UCSD-AML1 (cell line): ENCODE data around the gene MAMDC4.

Source experiments
- DNase-seq: peaks from one replicate; lab custom pipeline; 2025; ENCODE audit not compliant: unreplicated experiment; lab: John Stamatoyannopoulos, UW

MAMDC4 gene

DNA sequence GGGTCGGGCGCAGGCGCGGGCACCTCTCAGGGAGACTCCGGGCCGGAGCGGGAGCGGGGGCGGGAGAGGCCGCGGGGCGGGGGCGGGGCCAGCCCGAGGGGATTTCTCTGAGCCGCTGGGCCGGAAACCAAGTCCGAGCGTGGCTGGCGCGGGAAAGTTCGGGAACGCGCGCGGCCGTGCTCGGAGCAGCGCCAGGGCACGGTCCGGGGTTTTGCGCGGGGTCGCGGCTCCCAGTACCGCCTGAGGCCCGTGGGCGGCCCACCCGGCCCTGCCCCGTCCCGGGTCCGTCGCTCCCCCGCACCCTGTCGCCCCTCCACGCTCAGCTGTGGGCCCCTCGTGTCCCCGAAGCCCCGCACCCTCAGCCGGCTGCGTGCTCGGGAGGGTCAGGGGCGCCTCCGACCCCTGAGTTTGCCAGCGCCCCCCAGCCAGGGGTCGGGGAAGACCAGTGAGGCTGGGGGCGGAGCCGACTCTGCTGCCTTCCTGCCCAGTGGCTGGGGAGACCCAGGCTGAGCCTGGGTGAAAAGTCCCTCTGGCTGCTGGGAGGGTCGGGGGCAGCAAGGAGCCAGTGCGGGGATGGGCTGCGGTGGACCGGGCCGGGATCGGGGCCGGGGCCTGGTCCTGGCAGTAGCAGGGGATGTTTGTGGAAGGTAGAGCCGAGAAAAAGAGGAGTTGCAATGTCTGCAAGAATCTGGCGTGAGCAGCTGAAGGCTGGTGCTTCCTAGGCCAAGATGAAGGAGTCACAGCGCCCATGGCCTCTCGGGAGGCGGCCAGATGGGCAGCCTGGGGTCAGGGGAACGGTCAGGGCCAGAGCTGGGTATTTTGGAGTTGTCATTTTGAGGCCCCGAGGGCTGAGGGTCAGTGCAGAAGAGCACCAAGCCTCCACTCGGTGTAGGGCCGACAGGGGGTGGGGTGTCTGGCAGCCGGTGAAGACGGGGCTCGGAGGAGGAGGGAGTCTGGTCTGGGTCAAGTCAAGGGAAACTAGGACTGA lies 34.8 kb downstream of the MAMDC4 start:
- peak; percentile 43 for DNase-seq

DNA sequence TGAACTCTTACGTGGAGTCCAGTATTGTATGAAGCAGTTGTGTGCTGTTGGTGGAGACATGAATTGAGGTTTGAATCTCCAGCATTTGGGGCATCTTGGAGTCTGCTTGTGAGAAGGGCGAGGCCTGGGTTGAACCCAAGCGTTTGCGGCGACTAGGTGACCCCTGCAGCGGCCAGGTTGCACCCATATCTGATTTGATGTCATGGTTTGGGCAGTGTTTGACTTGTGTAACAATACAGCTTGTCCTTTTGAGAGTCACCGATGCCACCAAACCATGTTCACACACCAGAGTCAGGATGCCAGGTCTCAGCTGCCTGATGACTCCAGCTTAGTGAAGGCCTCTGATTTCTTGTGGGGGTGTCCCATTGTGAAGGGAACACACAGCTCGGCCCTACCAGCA lies 36.3 kb downstream of the MAMDC4 start:
- no peak for DNase-seq

DNA sequence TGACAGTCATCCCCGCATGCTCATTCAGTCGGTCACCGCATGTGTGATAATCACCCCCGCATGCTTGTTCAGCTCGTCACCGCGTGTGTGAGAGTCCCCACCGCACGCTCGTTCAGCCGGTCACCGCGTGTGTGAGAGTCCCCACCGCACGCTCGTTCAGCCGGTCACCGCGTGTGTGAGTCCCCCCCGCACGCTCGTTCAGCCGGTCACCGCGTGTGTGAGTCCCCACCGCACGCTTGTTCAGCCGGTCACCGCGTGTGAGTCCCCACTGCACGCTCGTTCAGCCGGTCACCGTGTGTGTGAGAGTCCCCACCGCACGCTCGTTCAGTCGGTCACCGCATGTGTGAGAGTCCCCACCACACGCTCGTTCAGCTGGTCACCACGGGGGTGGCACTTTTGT lies 37.7 kb downstream of the MAMDC4 start:
- DNase-seq = no peak

DNA sequence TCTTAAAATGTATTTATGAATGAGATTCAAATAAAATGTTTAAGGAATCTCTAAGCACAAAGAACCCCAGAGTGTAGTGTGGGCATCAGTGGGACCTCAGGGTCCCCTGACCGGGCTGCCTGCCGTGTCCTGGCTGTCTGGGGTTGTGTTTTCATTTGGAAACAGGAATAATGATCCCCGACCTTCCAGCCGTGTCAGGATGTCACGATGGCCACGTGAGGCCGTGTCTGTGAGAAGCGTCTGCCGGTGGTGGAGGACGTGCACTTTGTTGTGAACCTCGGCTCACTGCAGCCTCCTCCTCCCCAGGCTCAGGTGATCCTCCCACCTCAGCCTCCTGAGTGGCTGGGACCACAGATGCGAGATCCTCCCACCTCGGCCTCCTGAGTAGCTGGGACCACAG lies 38.5 kb downstream of the MAMDC4 start:
- no peak for DNase-seq

DNA sequence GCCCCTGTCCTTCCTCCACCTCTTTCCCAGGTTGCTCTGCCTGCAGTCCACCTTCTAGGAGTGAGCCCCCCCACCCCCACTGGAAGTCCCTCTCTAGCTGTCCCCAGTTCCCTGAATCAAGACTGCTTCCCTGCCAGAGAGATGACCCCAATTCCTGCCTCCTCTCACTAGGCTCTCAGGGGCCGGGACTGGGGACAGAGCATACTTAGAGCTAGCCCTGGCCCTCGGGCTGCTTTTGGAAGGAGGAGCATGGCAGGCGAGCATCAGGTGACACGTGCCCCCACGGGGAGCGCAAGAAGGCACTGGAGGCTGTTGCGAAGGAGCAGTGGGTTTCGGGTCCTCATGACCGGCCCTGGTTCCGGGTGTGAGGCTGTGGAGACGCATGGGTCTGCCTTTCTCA lies 43.9 kb downstream of the MAMDC4 start:
- no peak for DNase-seq

DNA sequence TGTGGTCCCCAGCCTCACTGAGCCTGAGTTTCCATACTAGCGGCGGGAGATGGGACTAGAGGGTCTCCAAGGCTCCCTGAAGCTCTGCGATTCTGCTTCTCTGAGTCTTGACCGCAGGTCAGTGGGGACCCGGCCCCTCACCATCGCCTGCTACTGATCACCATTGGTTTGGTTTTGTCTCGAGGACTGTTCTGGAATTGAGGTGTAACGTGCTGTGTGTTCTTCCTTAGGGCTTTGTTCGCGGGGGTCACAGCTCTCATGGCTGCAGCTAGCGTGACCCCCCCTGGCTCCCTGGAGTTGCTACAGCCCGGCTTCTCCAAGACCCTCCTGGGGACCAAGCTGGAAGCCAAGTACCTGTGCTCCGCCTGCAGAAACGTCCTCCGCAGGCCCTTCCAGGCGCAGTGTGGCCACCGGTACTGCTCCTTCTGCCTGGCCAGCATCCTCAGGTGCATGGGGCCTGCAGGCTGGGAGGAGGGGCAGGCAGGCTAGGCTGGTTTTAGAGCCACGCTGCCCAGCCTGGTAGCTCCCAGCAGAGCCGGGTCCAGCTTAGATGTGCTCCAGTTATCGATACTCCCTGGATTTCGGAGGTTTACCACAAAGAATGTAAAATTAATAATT lies 46.4 kb downstream of the MAMDC4 start:
- no peak for DNase-seq

DNA sequence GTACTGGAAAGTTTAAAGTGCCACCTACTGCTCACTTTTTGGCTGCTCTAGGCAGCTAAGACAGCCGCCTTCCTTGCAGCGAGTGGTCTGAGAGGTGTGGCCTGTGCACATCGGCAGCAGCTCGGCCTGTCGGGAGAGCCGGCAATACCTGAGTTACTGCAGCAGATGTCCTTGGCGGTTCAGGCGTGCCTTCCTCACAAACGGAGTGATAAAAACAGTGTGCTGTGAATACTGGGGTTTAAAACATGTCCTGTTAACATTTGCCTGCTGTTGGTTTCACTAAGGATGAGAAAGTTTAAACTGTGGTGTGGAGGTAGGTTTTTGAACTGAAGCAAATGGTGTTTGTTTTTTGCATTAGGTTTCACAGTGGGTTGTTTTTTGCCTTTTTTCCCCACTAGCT lies 47.0 kb downstream of the MAMDC4 start:
- no peak for DNase-seq

DNA sequence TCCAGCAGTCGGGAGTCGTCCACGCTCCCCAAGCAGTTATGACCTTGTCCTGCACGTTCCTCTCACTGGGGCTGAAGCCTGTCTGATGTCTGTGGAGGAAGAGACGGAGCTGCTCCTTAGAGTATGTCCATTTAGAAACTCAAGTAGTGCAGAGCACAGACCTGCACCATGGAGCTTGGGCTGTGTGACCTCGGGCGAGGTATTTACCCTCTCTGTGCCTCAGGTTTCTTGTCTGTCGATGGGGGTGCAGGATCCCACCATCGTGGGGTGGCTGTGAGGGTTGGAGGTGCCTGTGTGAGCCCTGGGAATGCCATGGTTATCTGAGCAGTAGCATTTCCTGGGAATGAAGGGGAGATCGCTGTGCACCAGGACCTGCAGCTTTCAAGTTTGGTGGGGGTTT lies 48.4 kb downstream of the MAMDC4 start:
- DNase-seq = no peak

DNA sequence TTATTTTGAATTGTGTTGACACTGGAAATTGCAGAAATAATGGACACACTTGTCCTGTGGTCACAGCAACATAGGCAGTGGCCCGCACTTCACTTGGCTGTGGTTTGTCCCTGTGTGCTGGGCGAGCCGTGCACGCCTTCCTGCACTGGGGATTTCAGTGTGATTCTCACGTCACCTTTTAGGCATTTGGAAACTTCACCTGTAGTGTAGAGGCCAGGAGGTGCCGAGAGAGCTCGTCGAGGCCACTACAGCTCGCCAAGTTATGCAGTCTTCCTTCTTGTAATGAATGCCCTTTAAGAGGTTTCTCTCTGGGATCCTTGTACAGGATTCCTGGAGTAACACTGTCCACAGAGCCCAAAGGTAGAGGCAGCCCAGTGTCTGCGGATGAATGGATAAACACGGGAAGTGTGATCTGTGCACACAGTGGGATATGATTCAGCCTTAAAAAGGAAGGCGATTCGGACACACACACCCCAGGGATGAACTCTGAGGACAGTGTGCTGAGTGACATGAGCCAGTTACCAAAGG lies 48.9 kb downstream of the MAMDC4 start:
- no peak for DNase-seq

DNA sequence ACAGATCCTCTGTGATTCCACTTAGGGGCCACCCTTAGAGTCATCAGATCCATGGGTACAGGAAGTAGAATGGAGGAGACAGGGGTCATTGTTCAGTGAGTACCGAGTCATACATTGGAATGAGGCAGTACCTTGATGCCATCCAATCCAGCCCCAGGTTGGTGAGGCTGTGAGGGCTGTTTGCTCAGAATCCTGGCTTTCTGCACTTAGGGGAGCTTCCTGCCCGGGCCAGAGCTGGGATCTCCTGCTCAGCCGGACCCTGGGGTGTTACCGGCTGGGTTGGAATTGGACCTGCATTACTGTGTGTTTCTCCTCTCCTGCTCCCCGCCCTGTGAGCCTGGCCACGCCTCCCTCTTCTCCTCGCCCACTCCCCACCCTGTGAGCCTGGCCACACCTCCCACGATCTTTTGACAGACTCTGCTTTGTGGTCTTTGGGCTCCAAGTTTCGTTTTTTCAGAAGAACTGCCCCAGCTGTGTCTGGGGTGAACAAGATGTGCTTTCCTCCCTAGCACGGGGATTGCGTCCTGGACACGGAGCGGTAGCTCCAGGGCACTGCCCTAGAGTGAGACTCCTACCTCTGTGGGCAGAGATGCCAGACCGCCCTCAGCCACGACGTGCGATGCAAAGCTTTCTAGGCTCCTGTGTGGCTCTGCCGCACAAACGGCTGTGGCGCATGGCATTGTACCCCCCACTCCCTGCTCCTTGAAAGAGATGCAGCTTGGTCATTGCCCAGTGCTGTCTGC lies 49.5 kb downstream of the MAMDC4 start:
- no peak for DNase-seq

DNA sequence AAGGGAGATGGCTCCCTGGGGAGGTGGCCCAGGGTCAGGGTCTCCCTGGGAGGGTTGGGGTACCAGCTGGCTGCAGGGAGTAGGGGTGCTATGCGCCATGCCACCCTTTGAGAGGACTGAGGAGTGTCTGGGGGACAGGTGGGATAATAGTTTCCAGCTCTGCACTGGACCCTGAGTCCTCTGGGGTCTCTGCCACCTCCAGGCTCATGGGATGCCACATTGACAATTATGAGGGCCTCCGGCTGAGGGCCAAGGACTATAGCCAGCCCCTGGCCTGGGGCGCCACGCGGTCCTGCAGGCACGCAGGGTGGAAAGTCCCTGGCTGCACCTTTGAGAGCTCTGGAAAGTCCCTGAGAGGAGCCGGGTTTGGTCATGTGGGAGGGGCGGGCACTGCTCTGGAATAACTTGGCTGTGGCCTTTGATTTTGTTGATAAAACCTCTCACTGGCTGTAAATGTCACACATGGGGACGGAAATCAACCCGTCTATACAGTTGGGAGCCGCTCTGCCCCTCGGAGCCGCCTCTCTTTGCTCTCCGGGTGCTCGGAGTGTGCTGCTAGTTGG lies 50.2 kb downstream of the MAMDC4 start:
- no peak for DNase-seq

DNA sequence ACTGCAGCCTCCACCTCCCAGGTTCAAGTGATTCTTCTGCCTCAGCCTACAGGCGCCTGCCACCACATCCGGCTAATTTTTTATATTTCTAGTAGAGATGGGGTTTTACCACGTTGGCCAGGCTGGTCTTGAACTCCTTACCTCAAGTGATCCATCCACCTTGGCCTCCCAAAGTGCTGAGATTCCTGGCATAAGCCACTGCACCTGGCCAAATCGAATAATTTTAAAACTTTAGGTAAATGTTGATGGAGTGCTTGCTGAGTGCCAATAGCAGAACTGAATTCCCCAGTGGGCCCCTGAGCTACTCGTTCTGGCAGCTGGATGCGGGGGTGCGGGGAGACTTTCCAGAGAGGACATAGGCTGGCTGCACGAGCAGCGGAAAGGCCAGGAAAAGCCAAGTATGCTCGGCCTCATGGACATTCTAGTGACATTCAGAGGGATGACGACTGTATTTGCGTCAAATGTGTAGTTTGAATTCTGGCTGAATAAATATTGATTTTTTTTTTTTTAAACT lies 51.0 kb downstream of the MAMDC4 start:
- no peak for DNase-seq

DNA sequence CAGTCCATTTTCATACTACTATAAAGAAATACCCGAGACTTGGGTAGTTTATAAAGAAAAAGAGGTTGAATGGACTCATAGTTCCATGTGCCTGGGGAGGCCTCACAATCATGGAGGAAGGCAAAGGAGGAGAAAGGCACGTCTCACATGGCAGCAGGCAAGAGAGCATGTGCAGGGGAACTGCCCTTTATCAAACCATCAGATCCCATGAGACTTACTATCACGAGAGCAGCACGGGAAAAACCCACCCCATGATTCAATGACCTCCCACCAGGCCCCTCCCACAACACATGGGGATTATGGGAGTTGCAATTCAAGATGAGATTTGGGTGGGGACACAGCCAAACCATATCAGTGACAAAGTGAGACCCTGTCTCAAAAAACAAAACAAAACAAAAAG lies 54.1 kb downstream of the MAMDC4 start:
- no peak for DNase-seq

DNA sequence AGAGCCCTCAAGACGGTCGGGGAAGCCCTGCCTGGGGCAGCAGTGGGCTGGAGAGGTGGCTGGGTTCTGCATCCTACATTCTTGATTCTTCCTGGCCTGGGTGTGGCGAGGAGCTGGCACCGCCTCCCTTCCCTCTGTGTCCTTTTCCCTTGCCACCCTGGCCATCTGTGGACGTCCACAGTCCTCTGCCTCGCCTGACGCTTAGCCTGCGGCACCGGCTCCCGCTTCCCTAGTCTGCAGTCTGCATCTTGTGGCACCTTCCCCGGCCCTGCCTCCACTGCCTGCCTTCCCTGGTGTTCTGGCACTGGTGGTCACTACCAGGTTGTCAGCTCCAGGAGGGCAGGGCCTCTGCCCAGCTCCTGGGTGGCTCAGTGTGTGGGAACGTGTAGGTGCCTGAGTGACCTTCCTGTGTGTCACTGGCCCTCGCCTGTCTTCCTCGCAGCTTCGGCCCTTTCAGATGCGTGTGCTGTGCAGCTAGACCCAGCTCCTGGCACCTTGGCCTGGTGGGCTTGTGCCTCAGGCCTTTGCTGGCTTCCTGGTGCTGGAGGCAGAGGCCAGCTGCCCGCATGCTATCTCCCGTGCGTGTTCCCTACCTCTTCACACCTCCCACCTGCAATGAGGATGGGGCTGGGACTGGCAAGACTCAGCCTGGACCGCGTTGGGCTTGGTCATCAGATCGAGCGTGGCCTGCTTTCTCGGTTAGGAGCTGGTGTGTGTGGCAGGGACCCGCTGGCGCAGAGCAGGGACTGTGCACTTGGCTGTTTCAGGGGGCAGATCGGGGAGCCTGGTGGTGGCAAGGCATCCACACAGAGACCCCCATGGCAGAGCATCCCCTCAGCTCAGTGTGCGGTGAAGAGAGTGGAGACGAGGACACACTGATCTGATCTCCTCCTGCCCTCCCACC lies 55.1 kb downstream of the MAMDC4 start:
- no peak for DNase-seq
